Prostate gland (tissue), 2 donors: ENCODE data around the gene ADISSP. TPM values are rescaled to one million over a fixed set of nuclear protein-coding genes. Genes with fewer than 3 reads are reported as not detected.

Source experiments
- DNase-seq: peaks from one replicate; pipeline ENCODE4 v3.0.0-alpha.2; 2019; ENCODE audit warnings: low spot score
- H3K27ac ChIP-seq, 2 donors: fragments of 200-600 bp; sonication (generic); 2 replicates each; pipeline ENCODE4 v1.5.1; 2017 to 2019
- H3K27me3 ChIP-seq: fragments of 200-600 bp; sonication (generic); replicated peaks from 2 replicates; pipeline ENCODE4 v1.5.1; 2019; ENCODE audit not compliant: insufficient read depth
- H3K36me3 ChIP-seq, 2 donors: fragments of 200-600 bp; sonication (generic); 1 replicate in 1 of 2; 2 replicates in 1 of 2; pipeline versions ENCODE4 v1.5.1 to v1.8.1; 2017 to 2019
- H3K4me1 ChIP-seq: fragments of 200-600 bp; sonication (generic); replicated peaks from 2 replicates; pipeline ENCODE4 v1.5.1; 2019
- H3K4me3 ChIP-seq, 2 donors: fragments of 200-600 bp; sonication (generic); 2 replicates each; pipeline ENCODE4 v1.5.1; 2017 to 2019
- H3K9me3 ChIP-seq: fragments of 200-600 bp; sonication (generic); 2 replicates; pipeline ENCODE4 v1.5.1; 2017
- POLR2A ChIP-seq: fragments of 450-650 bp; IDR thresholded peaks from one replicate; pipeline ENCODE4 v1.6.1; 2016; ENCODE audit warnings: antibody characterized with exemption, mild to moderate bottlenecking
- POLR2AphosphoS5 ChIP-seq: sonication (generic); formaldehyde crosslinking; IDR thresholded peaks from one replicate; pipeline ENCODE4 v1.6.1; 2017; ENCODE audit warnings: antibody characterized with exemption
- WGBS: methylation state at CpG from one replicate; pipeline ENCODE4 v1.1.5; 2018; 5-methylcytosine and 5-hydroxymethylcytosine counted together
- intact Hi-C: fragments of 100-400 bp; cut with DNase I; formaldehyde crosslinking; loops from one replicate; pipeline ENCODE4 v1.14.2; 2022
- total RNA-seq, 2 donors: library from RNA; depleted of rRNA; stranded (reverse); fragments of >200 nt; gene quantifications; one replicate each; pipeline ENCODE4 v1.1.0, GENCODE V29; 2016
- TF ChIP-seq, protein P1 (sequence below), 4 experiments: fragments of 200-600 bp in 2 of 4; fragments of 450-650 bp in 2 of 4; sonication (generic) in 2 of 4; IDR thresholded peaks; 1 replicate in 3 of 4; 2 replicates in 1 of 4; pipeline ENCODE4 v1.5.1; 2016 to 2019; ENCODE audit warnings: antibody characterized with exemption in 4 of 4, mild to moderate bottlenecking in 2 of 4, moderate library complexity in 2 of 4

ADISSP gene
- total RNA-seq, 2 donors from 2014 or later = 11.8 to 14.6 TPM

DNA sequence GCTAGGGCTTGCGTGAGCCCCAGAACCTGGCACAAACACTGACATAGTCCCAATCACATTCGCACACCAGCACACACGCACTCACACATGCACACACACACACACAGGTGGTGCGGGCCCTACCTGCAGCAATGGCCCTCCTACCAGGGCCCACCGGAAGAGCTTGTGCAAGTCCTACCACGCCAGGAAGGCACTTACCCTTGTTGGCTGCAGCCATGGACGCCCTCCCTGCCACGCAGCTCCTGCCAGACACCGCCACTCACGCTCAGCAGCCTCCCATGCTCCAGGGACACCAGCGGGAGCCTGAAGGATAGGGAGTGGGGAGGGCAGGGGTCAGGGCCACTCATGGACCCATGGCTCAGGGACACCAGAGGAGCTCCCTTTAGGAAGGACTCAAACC is 7.7 kb downstream of the ADISSP start:
- H3K27ac ChIP-seq = no peak overlapping the region
- H3K27me3 ChIP-seq = no peaks in the 10 kb centered on the region
- intact Hi-C loops = no loop called here
- no peaks in the 10 kb centered on the region for H3K9me3 ChIP-seq
- DNase-seq = no peak
- WGBS = over 99% methylated on average over 11 of the region's 11 CpGs
- no peaks in the 10 kb centered on the region for H3K4me1 ChIP-seq
- no peaks in the 10 kb centered on the region for H3K36me3 ChIP-seq
- H3K4me3 ChIP-seq = no peak overlapping the region
- no peak for TF ChIP-seq POLR2A
- TF ChIP-seq POLR2AphosphoS5 = no peak
- TF ChIP-seq, protein P1, sequence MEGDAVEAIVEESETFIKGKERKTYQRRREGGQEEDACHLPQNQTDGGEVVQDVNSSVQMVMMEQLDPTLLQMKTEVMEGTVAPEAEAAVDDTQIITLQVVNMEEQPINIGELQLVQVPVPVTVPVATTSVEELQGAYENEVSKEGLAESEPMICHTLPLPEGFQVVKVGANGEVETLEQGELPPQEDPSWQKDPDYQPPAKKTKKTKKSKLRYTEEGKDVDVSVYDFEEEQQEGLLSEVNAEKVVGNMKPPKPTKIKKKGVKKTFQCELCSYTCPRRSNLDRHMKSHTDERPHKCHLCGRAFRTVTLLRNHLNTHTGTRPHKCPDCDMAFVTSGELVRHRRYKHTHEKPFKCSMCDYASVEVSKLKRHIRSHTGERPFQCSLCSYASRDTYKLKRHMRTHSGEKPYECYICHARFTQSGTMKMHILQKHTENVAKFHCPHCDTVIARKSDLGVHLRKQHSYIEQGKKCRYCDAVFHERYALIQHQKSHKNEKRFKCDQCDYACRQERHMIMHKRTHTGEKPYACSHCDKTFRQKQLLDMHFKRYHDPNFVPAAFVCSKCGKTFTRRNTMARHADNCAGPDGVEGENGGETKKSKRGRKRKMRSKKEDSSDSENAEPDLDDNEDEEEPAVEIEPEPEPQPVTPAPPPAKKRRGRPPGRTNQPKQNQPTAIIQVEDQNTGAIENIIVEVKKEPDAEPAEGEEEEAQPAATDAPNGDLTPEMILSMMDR (IDR thresholded peaks at IDR 0.05) = no peak

DNA sequence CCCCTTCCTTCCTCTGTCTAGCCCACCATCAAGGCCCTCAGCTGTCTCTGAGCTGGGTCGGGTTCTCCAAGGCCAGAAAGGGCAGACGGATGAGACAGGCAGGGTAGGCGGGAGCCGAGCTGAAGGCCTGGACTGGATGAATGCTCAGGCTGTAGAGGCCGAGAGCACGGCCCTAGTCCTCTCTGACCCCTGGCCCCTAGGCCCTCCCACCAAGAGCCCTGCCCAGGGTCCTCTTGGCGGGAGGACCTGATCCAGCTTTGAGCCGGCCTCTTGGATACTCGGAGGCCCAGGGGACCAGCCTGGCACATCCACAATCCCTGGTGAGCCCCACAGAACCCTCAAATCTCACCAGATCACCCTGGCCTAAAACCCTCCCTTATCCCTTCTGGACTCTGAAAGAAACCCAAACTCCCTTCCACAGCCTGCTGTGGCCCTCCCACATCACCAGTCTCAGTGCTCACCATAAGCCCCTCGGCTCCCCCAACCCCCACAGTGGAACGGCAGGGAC is 8.2 kb downstream of the ADISSP start:
- no peaks in the 10 kb centered on the region for H3K36me3 ChIP-seq
- TF ChIP-seq POLR2AphosphoS5 (no peak), POLR2A (no peak)
- TF ChIP-seq, protein P1 (IDR thresholded peaks at IDR 0.05) = no peak
- no peak for DNase-seq
- no peaks in the 10 kb centered on the region for H3K9me3 ChIP-seq
- no peaks in the 10 kb centered on the region for H3K27me3 ChIP-seq
- H3K4me1 ChIP-seq = no peaks in the 10 kb centered on the region
- no peak overlapping the region for H3K4me3 ChIP-seq
- H3K27ac ChIP-seq = no peak overlapping the region
- WGBS = 86% methylated on average over 11 of the region's 11 CpGs
- intact Hi-C loops = no loop called here

DNA sequence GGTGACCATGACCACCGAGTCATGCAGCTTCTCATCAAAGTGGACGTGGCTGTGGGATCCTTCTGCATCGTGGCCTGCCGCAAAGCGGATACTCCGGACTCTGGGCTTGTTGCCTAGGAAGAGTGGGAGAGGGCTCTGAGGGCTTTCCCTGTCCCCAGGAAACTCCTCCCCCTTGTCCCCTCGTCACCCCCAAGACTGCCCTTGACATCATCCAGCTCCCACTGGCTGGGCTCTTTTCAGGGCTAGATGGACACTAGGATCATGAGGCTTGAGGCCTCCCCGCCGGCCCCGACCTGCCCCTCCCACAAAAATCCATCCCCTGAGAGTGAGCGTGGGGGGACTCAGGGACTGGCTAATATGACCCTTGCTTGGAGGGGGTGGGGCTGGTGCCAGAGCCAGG is 9.0 kb downstream of the ADISSP start:
- Histone ChIP-seq H3K4me1 (no peaks in the 10 kb centered on the region), H3K27ac (no peak overlapping the region), H3K36me3 (no peaks in the 10 kb centered on the region), H3K4me3 (no peak overlapping the region), H3K9me3 (no peaks in the 10 kb centered on the region), H3K27me3 (no peaks in the 10 kb centered on the region)
- WGBS = 89% methylated on average over 11 of the region's 11 CpGs
- TF ChIP-seq POLR2A = no peak
- TF ChIP-seq POLR2AphosphoS5 = no peak
- TF ChIP-seq, protein P1 (IDR thresholded peaks at IDR 0.05) = no peak
- no peak for DNase-seq
- intact Hi-C loops = no loop called here

DNA sequence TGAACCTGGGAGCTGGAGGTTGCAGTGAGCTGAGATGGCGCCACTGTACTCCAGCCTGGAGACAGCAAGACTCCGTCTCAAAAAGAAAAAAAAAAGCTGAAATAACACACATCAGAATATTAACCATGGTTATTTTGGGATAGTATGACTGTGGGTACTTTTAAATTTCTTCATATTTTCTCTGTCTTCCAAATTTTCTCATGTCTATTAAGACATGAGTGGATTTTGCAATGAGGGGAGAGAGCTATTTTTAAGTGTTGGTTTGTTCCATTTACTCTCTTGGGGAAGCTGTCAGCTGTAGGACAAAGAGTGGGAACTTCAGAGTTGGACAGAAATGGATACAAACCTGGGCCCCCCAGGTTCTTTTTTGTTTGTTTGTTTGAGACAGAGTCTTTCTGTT is 10.3 kb downstream of the ADISSP start:
- Histone ChIP-seq H3K4me3 (no peak overlapping the region), H3K36me3 (no peaks in the 10 kb centered on the region), H3K27ac (no peak overlapping the region), H3K4me1 (no peaks in the 10 kb centered on the region), H3K9me3 (no peaks in the 10 kb centered on the region), H3K27me3 (no peaks in the 10 kb centered on the region)
- WGBS = 96% methylated on average over 2 of the region's 2 CpGs
- no peak for DNase-seq
- TF ChIP-seq POLR2AphosphoS5 = no peak
- no peak for TF ChIP-seq POLR2A
- TF ChIP-seq, protein P1 (IDR thresholded peaks at IDR 0.05) = no peak
- intact Hi-C loops = no loop called here

DNA sequence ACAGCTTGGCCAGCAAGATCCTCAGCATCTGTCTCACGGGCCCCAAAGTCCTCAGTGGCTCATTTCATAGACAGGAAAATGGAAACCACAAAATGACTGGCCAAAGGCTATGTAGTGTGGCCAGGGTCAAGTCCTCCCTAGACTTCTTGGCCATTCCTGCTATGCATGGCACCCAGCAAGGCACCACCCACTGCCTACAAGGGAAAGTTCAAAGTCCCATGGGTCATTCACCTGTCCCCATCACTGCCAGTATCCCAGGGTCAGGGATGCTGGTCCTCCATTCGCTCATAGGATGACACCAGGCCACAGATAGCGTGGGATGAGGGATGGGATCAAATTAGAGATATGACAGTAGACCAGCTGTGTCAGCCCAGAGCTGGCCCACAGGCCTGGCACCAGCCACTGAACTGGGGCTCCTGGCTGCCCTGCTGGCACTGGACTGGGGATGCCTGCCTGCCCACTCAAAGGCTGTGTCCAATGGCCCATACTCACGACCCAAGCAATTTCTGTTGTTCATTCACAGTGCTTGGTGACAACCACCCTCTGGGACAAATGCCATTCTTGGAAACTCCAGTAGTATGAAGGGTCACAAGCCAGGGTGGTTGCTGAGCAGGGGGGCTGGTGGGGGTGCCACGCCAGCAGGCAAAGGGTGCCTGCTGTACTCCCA is 11.6 kb downstream of the ADISSP start:
- TF ChIP-seq POLR2AphosphoS5 (no peak), POLR2A (no peak)
- TF ChIP-seq, protein P1 (IDR thresholded peaks at IDR 0.05) = no peak
- Histone ChIP-seq H3K9me3 (no peaks in the 10 kb centered on the region), H3K36me3 (no peaks in the 10 kb centered on the region), H3K4me3 (no peak overlapping the region), H3K27me3 (peaks cover 4% of the 10 kb centered on the region), H3K4me1 (no peaks in the 10 kb centered on the region), H3K27ac (no peak overlapping the region)
- DNase-seq = no peak
- WGBS = 91% methylated on average over 5 of the region's 5 CpGs
- intact Hi-C loops = no loop called here
